ENCODE data around the gene SLC19A3. TPM values are rescaled to one million over a fixed set of nuclear protein-coding genes. Genes with fewer than 3 reads are reported as not detected.
A peak's percentile ranks its signal among the peaks of the same experiment; 100 is the strongest.
"Not testable (repeated sequence)": the region's sequence is repeated elsewhere in the genome, so short reads cannot be mapped to it uniquely, and the experiment has no call there.

Gene SLC19A3
- total RNA-seq, 6 experiments from 2014 or later: 0.14 TPM; not detected in 5

- no peaks in the 10 kb centered on the region for H3K36me3 Mint-ChIP-seq (ENCODE audit: low read depth)
- H3K9me3 Mint-ChIP-seq: no peaks in the 10 kb centered on the region
- H3K27ac Mint-ChIP-seq: no peak overlapping the region
- H3K4me3 Mint-ChIP-seq: no peak overlapping the region
- no peak for DNase-seq
- TF ChIP-seq CTCF (IDR thresholded peaks at IDR 0.05): peak; percentile 65
- peaks cover 18% of the 10 kb centered on the region for H3K27me3 Mint-ChIP-seq (ENCODE audit: insufficient read depth)
- H3K4me1 Mint-ChIP-seq (ENCODE audit: low read depth): no peaks in the 10 kb centered on the region
Measured at GRCh38 chr2:227748079-227748478, 30.3 kb upstream of the SLC19A3 start.

GRCh38 chr2:227745594-227745993 lies 27.8 kb upstream of the SLC19A3 start, which contains the start of gene SCYGR8:
Gene SCYGR8, plus strand, starts transcription at chr2:227745894. Its CDS starts 0 bp downstream, at chr2:227745894.
- Mint-ChIP-seq H3K36me3 (ENCODE audit: low read depth) (no peaks in the 10 kb centered on the region), H3K4me1 (ENCODE audit: low read depth) (no peaks in the 10 kb centered on the region), H3K9me3 (no peaks in the 10 kb centered on the region), H3K27ac (no peak within 1 kb of the TSS), H3K4me3 (no peak within 1 kb of the TSS), H3K27me3 (ENCODE audit: insufficient read depth) (peaks cover 15% of the 10 kb centered on the region)
- no peak for DNase-seq
- no peak for TF ChIP-seq CTCF (IDR thresholded peaks at IDR 0.05)

- H3K27me3 Mint-ChIP-seq (ENCODE audit: insufficient read depth): peaks cover 10% of the 10 kb centered on the region
- H3K4me1 Mint-ChIP-seq (ENCODE audit: low read depth); H3K27ac Mint-ChIP-seq; H3K4me3 Mint-ChIP-seq; H3K36me3 Mint-ChIP-seq (ENCODE audit: low read depth); DNase-seq; H3K9me3 Mint-ChIP-seq: not testable (repeated sequence)
Measured at GRCh38 chr2:227740705-227741104, 22.9 kb upstream of the SLC19A3 start.

- Mint-ChIP-seq H3K4me1 (ENCODE audit: low read depth) (no peaks in the 10 kb centered on the region), H3K27me3 (ENCODE audit: insufficient read depth) (peaks cover 12% of the 10 kb centered on the region; the same call in 1 of the 2 replicates), H3K9me3 (no peaks in the 10 kb centered on the region), H3K27ac (no peak overlapping the region), H3K36me3 (ENCODE audit: low read depth) (no peaks in the 10 kb centered on the region), H3K4me3 (no peak overlapping the region)
- no peak for DNase-seq
- no peak for TF ChIP-seq CTCF (IDR thresholded peaks at IDR 0.05)
Measured at GRCh38 chr2:227739351-227739750, 21.5 kb upstream of the SLC19A3 start.

GRCh38 chr2:227728035-227728434 lies 10.2 kb upstream of the SLC19A3 start, which contains the start of gene SCYGR7:
Gene SCYGR7, plus strand, starts transcription at chr2:227728335. Its CDS starts 0 bp downstream, at chr2:227728335.
- DNase-seq: no peak
- no peak for TF ChIP-seq CTCF (IDR thresholded peaks at IDR 0.05)
- no peaks in the 10 kb centered on the region for H3K36me3 Mint-ChIP-seq (ENCODE audit: low read depth)
- H3K4me1 Mint-ChIP-seq (ENCODE audit: low read depth): no peaks in the 10 kb centered on the region
- H3K27me3 Mint-ChIP-seq (ENCODE audit: insufficient read depth): peaks cover 8% of the 10 kb centered on the region
- no peaks in the 10 kb centered on the region for H3K9me3 Mint-ChIP-seq
- H3K27ac Mint-ChIP-seq: no peak within 1 kb of the TSS
- H3K4me3 Mint-ChIP-seq: no peak within 1 kb of the TSS

- H3K27me3 Mint-ChIP-seq (ENCODE audit: insufficient read depth): peaks cover 10% of the 10 kb centered on the region
- no peak within 1 kb of the TSS for H3K4me3 Mint-ChIP-seq
- H3K4me1 Mint-ChIP-seq (ENCODE audit: low read depth): no peaks in the 10 kb centered on the region
- H3K27ac Mint-ChIP-seq: no peak within 1 kb of the TSS
- H3K9me3 Mint-ChIP-seq: no peaks in the 10 kb centered on the region
- no peak for DNase-seq
- no peaks in the 10 kb centered on the region for H3K36me3 Mint-ChIP-seq (ENCODE audit: low read depth)
- TF ChIP-seq CTCF (IDR thresholded peaks at IDR 0.05): no peak
Measured at GRCh38 chr2:227724394-227725039, 6.7 kb upstream of the SLC19A3 start, which contains the start of gene SCYGR6. Gene SCYGR6, minus strand, starts transcription at chr2:227724757. Its CDS starts 0 bp downstream, at chr2:227724757.

GRCh38 chr2:227722821-227723220 lies 5.0 kb upstream of the SLC19A3 start:
- H3K9me3 Mint-ChIP-seq; H3K4me1 Mint-ChIP-seq (ENCODE audit: low read depth); H3K27ac Mint-ChIP-seq; H3K4me3 Mint-ChIP-seq; DNase-seq; H3K36me3 Mint-ChIP-seq (ENCODE audit: low read depth); H3K27me3 Mint-ChIP-seq (ENCODE audit: insufficient read depth): not testable (repeated sequence)
